Cerebellar nuclear complex (tissue), 1 donor: ENCODE measurements around the gene AQP3.
"Not testable (repeated sequence)": the region's sequence is repeated elsewhere in the genome, so short reads cannot be mapped to it uniquely, and the experiment has no call there.

Source experiments
- DNase-seq, 2 experiments: peaks; one replicate each; lab custom pipeline; 2025; lab: John Stamatoyannopoulos, UW

AQP3 gene

DNA sequence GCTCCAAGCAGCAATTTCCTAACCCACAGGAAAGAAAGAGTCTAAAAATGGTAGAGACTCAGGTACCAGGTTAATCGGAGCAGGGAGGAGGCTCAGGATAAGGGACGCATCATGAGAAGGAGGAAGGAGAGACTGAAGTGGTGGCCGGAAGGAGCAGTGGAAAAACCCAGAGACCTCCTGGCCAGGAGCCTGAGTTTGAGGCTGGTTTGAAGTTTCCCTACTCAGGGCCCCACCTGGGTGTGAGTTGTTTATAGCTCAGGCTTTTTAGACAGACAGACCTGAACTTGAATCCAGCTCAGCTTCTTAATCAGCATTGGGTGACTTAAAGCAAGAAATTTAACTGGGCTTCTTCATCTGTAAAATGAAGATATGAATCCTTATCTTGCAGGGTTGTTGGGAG, 33.1 kb downstream of the AQP3 start:
- no peak for DNase-seq

DNA sequence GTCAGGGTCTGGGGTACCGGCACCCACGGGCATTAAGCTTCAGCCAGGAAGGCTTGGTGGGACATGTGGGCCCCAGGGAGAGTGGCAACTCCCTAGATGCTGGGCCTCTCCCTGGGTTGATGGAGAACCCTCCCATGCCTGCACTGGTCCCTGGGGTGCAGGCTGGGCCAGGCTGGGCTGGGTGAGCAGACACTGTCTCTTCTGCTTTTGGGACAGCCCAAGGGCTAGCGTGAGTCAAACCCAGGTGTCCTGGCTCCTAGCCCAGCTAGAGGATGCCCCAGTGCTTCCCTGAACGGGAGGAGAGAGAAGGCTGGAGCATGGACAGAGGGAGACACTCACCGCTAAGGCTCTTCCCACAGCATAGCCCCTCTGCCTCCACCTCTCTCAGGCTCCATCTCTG, 39.3 kb downstream of the AQP3 start:
- no peak for DNase-seq

DNA sequence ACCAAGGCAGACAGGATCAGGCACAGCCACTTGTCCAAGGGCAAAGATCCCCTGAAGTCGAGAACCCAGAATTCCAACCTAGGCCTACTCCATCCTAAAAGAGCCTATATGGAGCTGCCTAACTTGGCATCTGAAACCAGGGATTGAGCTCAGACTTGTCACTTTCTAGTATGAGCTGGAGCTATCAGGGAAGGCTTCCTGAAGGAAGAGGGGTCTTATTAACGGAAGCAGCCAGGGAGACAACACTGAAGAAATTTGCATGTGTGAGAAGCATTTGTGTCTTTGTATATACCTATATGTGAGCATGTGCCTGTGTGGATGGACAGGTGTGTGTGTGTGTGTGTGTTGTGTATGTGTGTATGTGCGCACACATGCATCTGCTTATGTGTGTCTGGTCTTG, 40.3 kb downstream of the AQP3 start:
- DNase-seq = no peak

DNA sequence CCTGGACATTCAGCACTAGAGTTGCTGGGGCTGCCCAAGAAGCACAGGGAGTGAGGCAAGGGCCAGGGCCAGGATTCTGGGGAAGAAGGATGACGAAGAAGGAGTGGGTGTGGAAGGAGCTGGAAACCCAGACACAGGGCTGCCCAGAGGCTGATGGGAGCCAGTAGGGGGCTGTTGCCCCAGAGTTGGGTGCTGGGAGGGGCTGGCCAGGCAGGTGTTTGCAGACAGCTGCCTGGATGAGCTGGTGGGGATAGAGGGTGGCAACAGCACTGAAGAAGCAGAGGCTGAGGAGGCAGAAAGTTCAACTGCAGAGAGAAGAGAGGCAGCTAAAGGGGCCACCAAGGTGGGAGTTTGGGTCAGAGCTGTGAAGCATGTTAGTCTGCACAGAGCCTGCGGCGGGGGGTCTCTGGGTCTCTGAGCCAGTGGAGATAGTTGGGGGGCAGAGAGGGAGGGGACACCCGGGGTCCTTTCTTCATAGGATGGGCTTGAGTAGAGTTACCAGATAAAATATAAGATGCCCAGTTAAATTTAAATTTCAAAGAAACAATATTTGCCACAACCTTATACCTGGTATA, 42.5 kb downstream of the AQP3 start:
- DNase-seq = no peak

DNA sequence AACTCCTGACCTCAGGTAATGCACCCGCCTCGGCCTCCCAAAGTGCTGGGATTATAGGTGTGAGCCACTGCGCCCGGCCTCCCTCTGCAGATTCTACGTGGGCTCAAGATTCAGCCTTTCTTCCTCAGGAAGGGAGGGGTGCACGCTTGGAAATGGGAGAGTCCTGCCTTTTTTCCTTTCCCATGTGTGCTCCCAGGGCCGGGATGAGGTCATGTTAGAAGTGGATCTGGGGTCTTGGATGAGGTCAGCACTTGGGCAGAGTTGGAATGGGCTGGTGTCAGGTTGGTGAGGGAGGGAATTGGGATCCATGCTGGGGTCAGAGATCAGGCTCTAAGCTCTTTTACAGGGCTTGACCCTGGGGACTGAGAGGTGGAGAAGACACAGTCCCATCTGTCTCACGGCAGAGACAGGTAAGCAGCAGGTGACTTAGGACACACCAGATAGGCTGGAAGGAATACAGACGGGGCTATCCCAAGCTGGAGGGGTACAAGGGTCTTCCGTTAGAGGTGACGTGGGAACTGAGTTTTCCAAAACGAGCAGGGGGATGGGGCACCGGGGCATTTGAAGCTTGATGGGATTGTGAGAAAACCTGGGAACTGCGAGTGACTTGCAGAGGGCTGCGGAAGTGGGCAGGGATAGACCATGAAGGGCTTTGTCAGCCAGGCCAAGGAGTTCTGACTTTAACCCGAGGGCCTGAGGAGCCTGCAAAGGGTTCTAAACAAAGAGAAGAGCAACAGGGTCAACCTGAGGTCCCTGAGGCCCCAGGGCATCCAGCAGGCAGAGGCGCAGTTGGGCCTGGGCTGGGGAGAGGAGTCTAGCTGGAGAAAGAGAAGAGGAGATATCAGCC, 43.2 kb downstream of the AQP3 start:
- no peak for DNase-seq

DNA sequence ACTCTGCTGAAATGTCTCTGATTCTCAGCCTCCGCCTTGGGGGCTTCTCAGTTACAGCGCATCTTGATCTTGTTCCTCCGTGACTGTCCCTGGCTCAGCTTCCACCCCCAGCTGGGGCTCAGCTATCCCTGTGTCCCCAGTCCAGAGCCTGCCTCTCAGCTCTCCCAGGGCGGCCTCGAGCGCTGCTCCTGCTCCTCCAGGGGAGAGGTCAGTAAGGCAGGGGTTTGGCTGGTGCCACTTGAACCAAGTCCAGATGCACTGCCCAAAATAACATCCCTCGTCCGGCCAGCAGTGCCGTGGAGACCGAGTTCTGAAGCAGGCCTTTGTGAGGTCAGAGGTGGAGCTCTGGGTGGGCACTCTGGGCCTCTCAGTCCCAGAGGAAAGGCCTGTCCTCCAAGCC, 45.0 kb downstream of the AQP3 start, which contains the start of gene AQP7:
TSS of gene AQP7 (minus strand) at position 198 of the 400 bp plus-strand sequence. CDS start 1,306 bp downstream, outside the sequence.
- DNase-seq = not testable (repeated sequence)

DNA sequence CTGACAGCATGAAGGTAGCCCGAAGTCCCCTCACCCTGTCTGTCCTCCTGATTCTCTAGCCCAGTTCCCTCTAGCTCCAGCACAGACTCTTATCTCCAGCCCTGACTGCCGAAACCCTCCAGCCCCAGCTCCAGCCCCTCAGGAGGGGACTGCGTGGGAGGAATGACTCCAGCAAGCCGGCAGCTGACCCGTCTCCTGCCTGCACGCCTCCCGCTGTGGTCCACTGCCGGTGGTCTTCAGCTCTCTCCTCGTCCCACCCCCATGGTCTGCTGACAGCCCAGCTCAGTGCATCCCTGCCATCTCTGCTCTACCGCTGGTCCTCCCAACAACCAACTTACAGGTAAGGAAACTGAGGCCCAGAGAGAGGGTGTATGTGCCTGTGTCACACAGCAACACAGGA, 45.6 kb downstream of the AQP3 start:
- DNase-seq = not testable (repeated sequence)

DNA sequence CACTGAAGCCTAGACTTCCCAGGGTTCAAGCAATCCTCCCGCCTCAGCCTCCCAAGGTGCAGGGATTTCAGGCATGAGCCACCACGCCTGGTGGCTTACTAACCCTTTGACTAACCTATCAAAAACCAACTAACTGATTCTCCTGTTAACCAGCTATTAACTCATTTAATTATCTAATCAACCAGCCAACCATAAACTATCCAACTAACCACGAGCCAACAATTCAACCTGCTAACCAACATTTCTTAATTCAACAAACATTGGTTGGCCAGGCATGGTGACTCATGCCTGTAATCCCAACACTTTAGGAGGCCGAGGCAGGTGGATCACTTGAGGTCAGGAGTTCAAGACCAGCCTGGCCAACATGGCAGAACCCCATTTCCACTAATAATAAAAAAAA, 48.3 kb downstream of the AQP3 start:
- not testable (repeated sequence) for DNase-seq

DNA sequence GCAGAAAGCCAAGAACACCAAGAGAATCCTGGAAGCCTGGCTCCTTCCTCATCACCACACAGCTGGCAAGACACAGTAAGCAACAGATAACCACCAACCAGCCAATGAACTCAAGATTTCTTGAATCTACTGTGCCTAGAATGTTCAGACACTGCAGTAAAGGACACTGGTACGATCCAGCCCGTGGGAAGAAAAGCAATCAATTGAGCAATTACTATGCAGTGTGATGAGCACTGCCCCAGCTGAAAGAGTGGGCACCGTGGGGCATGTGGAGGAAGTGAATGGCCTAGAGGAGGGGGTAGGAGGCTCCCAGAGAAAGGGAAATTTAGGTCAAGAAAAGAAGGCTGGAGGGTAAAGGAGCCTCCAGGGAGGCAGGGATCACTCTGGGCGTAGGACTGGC, 49.6 kb downstream of the AQP3 start:
- DNase-seq = not testable (repeated sequence)

DNA sequence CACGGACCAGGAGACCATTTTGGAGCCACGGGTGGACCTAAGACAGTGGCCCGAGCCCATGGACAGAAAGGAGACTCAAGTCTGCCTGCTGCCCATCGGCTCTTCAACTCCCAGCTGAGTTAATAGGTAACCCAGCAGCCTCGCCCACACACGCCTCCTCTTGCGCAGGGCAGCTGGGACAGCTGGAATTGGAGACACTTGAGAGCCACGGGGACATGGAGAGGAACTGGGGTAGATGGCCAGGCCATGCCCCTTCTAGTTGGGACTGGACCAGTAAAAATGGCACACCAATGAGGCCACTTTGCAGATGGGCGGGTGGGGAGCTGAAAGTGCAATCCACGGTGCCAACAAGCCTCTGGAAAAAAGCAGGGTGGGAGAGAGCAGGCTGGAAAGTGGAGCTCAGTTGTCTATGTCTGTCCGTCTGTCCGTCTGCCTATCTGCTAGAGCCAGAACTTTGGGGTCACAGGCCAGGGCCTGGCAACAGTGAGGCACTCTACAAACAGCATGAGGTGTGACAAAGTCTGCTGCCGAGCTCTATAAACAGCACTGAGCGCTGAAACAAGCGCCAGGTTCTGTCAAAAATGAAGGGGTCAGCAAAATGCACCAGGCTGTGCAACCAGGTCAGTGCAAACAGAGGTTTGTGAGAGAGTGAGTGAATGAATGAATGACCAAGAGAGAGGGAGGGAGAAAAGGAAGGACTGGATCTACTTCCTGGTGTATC, 52.1 kb downstream of the AQP3 start:
- DNase-seq = not testable (repeated sequence)

DNA sequence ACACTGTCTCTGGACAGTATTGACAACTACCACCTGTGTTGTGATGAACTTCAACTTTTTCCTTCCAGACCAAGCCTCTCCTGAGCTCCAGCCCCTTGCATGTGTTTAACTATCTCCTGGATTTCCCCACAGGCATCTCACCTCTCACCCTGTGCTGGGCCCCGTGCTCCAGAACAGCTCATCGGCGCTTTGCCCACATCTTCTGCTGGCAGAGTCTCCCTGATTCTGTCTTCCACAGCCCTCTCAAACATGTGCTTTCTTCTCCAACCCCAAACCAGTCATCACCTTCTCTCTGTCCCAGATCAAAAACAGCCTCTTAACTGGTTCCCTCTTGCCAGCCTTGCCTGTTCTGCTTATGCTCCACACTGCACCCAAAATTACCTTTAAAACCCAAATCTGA, 53.4 kb downstream of the AQP3 start:
- not testable (repeated sequence) for DNase-seq

DNA sequence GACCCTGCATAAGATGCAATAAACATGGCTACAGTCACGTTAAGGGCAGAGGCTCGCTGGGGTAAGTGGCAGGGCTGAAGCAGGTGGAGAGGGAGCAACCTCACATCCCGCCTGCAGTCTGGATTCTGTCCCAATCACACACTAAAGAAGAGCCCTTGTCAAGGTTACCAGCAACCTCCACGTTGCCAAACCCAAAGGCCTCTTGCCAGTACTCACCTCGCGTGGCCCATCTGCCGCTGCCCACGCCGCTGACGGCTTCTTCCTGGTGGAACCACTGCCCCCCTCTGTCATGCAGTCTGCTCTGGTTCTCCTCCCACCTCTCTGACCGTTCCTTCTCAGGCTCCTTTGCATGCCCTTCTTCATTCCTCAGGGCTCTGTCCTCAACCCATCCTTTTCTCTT, 53.8 kb downstream of the AQP3 start:
- peak in 1 of 2 experiments; percentile 45 for DNase-seq

DNA sequence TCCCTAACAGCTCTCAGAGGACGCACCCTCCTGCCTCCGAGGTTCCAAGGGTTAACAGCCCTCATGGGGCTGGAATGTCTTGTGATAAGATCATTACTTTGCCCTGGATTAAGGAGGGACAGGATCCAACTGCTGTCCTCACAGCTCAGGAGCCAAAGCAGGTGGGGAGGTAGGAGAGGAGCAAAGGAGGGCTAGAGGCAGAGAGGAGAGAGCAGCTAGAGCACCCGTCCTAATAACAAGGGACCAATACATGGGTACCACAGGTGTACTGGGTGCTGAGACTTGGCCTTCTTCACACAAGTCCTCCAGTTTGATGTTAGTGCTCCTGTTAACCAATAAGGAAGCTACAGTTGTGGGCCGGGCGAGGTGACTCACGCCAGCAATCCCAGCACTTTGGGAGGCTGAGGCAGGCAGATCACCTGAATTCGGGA, 54.8 kb downstream of the AQP3 start:
- DNase-seq = not testable (repeated sequence)
